Astrocyte (in vitro differentiated cells and primary cell): ENCODE measurements around the gene INPP5A.

ENCODE experiments used
- EZH2 ChIP-seq: IDR thresholded peaks from 2 replicates; pipeline ENCODE4 v1.6.1; 2012; ENCODE audit warnings: mild to moderate bottlenecking, low read length, inconsistent platforms; ENCODE audit not compliant: insufficient read depth
- TF ChIP-seq, protein P1 (sequence below): IDR thresholded peaks from 2 replicates; pipeline ENCODE4 v1.5.1; 2011; ENCODE audit warnings: low read depth, mild to moderate bottlenecking, inconsistent platforms, low read length, moderate library complexity; ENCODE audit not compliant: insufficient read depth

- TF ChIP-seq EZH2, result no peak
- TF ChIP-seq, protein P1, sequence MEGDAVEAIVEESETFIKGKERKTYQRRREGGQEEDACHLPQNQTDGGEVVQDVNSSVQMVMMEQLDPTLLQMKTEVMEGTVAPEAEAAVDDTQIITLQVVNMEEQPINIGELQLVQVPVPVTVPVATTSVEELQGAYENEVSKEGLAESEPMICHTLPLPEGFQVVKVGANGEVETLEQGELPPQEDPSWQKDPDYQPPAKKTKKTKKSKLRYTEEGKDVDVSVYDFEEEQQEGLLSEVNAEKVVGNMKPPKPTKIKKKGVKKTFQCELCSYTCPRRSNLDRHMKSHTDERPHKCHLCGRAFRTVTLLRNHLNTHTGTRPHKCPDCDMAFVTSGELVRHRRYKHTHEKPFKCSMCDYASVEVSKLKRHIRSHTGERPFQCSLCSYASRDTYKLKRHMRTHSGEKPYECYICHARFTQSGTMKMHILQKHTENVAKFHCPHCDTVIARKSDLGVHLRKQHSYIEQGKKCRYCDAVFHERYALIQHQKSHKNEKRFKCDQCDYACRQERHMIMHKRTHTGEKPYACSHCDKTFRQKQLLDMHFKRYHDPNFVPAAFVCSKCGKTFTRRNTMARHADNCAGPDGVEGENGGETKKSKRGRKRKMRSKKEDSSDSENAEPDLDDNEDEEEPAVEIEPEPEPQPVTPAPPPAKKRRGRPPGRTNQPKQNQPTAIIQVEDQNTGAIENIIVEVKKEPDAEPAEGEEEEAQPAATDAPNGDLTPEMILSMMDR, result no peak
Measured at GRCh38 chr10:132692311-132692710, 154.7 kb downstream of the INPP5A start.
